Tibial nerve (tissue), 4 donors: Measurements from ENCODE around the gene PIGQ. TPM values are rescaled to one million over a fixed set of nuclear protein-coding genes. Genes with fewer than 3 reads are reported as not detected.
A peak's percentile ranks its signal among the peaks of the same experiment; 100 is the strongest.

Experiments
- DNase-seq, 2 donors: peaks; one replicate each; pipeline ENCODE4 v3.0.0-alpha.2; 2019; ENCODE audit warnings: low spot score in 2 of 2
- H3K27ac ChIP-seq, 4 donors: fragments of 200-600 bp; sonication (generic) in 3 of 4; one replicate each; pipeline ENCODE4 v1.5.1; 2017 to 2019; ENCODE audit warnings: mild to moderate bottlenecking in 1 of 4
- H3K27me3 ChIP-seq, 2 donors: fragments of 200-600 bp; sonication (generic) in 1 of 2; one replicate each; pipeline versions ENCODE4 v1.5.1 to v1.6.0; 2017 to 2019
- H3K36me3 ChIP-seq, 3 donors: fragments of 200-600 bp; sonication (generic); one replicate each; pipeline ENCODE4 v1.5.1; 2018 to 2019
- H3K4me1 ChIP-seq, 4 donors: fragments of 200-600 bp; sonication (generic) in 3 of 4; one replicate each; pipeline ENCODE4 v1.5.1; 2017 to 2019
- H3K4me3 ChIP-seq, 4 donors: fragments of 200-600 bp; sonication (generic) in 3 of 4; one replicate each; pipeline ENCODE4 v1.5.1; 2017 to 2019; ENCODE audit warnings: mild to moderate bottlenecking in 1 of 4, moderate library complexity in 1 of 4
- H3K9me3 ChIP-seq, 4 donors: fragments of 200-600 bp; sonication (generic) in 3 of 4; one replicate each; pipeline ENCODE4 v1.5.1; 2017 to 2019
- EP300 ChIP-seq, 2 donors: sonication (generic); formaldehyde crosslinking; IDR thresholded peaks; one replicate each; pipeline ENCODE4 v1.6.1; 2017; ENCODE audit warnings: antibody characterized with exemption in 2 of 2, mild to moderate bottlenecking in 1 of 2
- POLR2A ChIP-seq, 2 donors: fragments of 450-650 bp; IDR thresholded peaks; one replicate each; pipeline ENCODE4 v1.6.1; 2017; ENCODE audit warnings: antibody characterized with exemption in 2 of 2, mild to moderate bottlenecking in 2 of 2, moderate library complexity in 2 of 2
- WGBS, 2 donors: methylation state at CpG; one replicate each; pipeline ENCODE4 v1.1.5; 2018; 5-methylcytosine and 5-hydroxymethylcytosine counted together
- total RNA-seq, 4 donors: library from RNA; depleted of rRNA; stranded (reverse); fragments of >200 nt; gene quantifications; one replicate each; pipeline ENCODE4 v1.1.0, GENCODE V29; 2016
- TF ChIP-seq, protein P1 (sequence below), 5 experiments: fragments of 200-600 bp in 3 of 5; fragments of 450-650 bp in 2 of 5; sonication (generic) in 3 of 5; IDR thresholded peaks; one replicate each; pipeline ENCODE4 v1.5.1; 2016 to 2019; ENCODE audit warnings: antibody characterized with exemption in 5 of 5, mild to moderate bottlenecking in 3 of 5, moderate library complexity in 2 of 5

The PIGQ gene
- total RNA-seq, 4 donors from 2014 or later: 49.2 to 89.6 (median 71.8) TPM

DNA sequence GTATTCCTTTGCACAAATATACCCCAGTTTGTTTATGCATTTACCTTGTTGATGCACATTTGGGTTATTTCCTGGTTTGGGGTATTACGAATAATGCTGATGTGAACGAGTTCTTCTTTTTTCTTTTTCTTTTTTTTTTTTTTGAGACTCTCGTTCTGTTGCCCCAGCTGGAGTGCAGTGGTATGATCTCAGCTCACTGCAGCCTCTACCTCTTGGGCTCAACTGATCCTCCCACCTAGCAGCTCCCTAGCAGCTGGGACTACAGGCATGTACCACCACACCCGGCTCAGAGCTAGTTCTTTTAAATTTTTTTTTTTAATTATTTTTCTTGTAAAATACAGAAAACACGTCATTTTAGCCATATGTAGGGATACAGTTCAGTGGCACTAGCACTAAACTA lies 34.2 kb downstream of the PIGQ start:
- TF ChIP-seq POLR2A (IDR thresholded peaks at IDR 0.05): no peak
- TF ChIP-seq EP300 (IDR thresholded peaks at IDR 0.05): no peak
- TF ChIP-seq, protein P1, sequence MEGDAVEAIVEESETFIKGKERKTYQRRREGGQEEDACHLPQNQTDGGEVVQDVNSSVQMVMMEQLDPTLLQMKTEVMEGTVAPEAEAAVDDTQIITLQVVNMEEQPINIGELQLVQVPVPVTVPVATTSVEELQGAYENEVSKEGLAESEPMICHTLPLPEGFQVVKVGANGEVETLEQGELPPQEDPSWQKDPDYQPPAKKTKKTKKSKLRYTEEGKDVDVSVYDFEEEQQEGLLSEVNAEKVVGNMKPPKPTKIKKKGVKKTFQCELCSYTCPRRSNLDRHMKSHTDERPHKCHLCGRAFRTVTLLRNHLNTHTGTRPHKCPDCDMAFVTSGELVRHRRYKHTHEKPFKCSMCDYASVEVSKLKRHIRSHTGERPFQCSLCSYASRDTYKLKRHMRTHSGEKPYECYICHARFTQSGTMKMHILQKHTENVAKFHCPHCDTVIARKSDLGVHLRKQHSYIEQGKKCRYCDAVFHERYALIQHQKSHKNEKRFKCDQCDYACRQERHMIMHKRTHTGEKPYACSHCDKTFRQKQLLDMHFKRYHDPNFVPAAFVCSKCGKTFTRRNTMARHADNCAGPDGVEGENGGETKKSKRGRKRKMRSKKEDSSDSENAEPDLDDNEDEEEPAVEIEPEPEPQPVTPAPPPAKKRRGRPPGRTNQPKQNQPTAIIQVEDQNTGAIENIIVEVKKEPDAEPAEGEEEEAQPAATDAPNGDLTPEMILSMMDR (IDR thresholded peaks at IDR 0.05): no peak
- H3K27ac ChIP-seq: no peak overlapping the region

DNA sequence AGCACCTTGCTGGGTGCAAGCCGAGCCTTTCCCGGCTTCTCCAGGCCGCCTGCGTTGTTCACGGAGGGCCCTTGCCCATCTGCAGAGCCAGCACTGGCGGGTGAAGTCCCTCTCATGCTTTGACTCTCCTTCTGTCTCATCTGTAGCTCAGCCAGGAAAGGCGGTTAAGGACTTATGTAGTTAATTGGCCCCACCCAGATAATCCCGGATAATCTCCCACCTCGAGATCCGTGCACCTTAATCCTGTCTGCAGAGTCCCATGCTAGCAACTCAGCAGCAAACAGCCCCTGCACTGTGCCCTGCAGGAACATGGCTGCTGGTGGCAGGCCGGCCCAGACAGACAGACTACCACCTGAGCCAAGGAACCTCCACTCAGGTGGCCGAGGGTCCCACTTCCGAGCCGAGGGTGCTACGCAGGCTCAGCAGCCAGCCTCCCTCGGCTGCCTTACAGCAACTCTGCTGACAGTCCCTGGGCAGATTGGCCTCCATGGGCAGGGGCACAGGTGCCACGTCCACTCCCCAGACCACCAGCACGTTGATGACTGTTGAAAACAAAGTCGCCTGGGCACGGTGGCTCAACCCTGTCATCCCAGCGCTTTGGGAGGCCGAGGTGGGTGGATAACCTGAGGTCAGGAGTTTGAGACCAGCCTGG lies 37.0 kb downstream of the PIGQ start:
- H3K27ac ChIP-seq: no peak overlapping the region
- H3K27me3 ChIP-seq: no peaks in the 10 kb centered on the region
- TF ChIP-seq, protein P1 (IDR thresholded peaks at IDR 0.05): no peak
- no peak for TF ChIP-seq EP300 (IDR thresholded peaks at IDR 0.05)
- no peak for DNase-seq
- 93 to 97% methylated on average over 15 to 21 of the region's 22 CpGs for WGBS, 2 donors
- no peak overlapping the region for H3K4me3 ChIP-seq
- peaks cover 0 to 26% (median 10%) of the 10 kb centered on the region in 4 donors for H3K4me1 ChIP-seq
- no peaks in the 10 kb centered on the region for H3K9me3 ChIP-seq
- H3K36me3 ChIP-seq: peaks cover 0 to 11% (median 0%) of the 10 kb centered on the region in 3 donors

More for the DNA sequence above, 34.2 kb downstream of the PIGQ start:
- Histone ChIP-seq H3K36me3 (peaks cover 0 to 16% (median 4%) of the 10 kb centered on the region in 3 donors), H3K4me1 (peaks cover 0 to 2% (median 0%) of the 10 kb centered on the region in 4 donors), H3K27me3 (no peaks in the 10 kb centered on the region), H3K9me3 (no peaks in the 10 kb centered on the region), H3K4me3 (no peak overlapping the region)
- no peak for DNase-seq
- WGBS, 2 donors: 75 to 77% methylated on average over 5 of the region's 5 CpGs

DNA sequence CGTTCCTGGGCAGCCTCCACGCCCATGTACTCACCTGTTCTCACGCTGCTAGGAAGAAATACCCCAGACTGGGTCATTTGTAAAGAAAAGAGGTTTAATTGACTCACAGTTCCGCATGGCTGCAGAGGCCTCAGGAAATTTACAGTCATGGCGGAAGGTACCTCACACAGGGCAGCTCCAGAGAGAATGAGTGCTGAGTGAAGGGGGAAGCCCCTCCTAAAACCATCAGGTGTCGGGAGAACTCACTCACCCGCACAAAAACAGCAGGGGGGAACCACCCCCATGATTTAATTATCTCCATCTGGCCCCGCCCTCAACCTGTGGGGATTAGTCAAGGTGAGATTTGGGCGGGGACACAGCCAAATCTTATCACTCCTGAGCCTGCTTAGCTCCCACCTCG lies 38.3 kb downstream of the PIGQ start:
- H3K4me3 ChIP-seq: no peak overlapping the region
- no peaks in the 10 kb centered on the region for H3K9me3 ChIP-seq
- TF ChIP-seq POLR2A (IDR thresholded peaks at IDR 0.05): no peak
- no peak for TF ChIP-seq EP300 (IDR thresholded peaks at IDR 0.05)
- TF ChIP-seq, protein P1 (IDR thresholded peaks at IDR 0.05): no peak
- peaks cover 0 to 6% (median 0%) of the 10 kb centered on the region in 3 donors for H3K36me3 ChIP-seq
- peaks cover 0 to 26% (median 10%) of the 10 kb centered on the region in 4 donors for H3K4me1 ChIP-seq
- no peaks in the 10 kb centered on the region for H3K27me3 ChIP-seq
- DNase-seq: no peak
- WGBS, 2 donors: 80 to 82% methylated on average over 10 of the region's 10 CpGs
- no peak overlapping the region for H3K27ac ChIP-seq

DNA sequence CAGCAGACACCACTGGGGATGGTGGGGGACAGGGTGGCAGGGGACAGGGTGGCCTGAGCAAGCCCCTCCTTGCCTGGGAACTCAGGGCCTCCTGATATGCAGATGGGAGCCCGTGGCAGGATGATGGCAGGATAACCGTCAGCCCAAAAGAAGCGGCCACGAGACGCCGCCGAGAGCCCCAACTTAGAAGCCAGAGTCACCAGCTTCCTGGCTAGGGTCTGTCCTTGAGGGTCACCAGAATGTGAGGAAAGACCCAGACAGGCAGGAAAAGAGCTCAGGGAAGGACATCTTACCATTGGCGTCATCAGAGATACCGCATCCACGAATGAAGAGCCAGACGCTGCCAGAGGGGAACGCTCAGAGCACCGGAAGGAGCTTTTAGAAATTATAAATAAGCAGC lies 39.5 kb downstream of the PIGQ start:
- peaks cover 0 to 16% (median 0%) of the 10 kb centered on the region in 3 donors for H3K36me3 ChIP-seq
- H3K4me1 ChIP-seq: peaks cover 0 to 26% (median 10%) of the 10 kb centered on the region in 4 donors
- H3K27me3 ChIP-seq: no peaks in the 10 kb centered on the region
- TF ChIP-seq, protein P1 (IDR thresholded peaks at IDR 0.05): no peak
- TF ChIP-seq POLR2A (IDR thresholded peaks at IDR 0.05) (no peak), EP300 (IDR thresholded peaks at IDR 0.05) (no peak)
- DNase-seq: no peak
- H3K27ac ChIP-seq: no peak overlapping the region
- 84 to 85% methylated on average over 13 of the region's 13 CpGs for WGBS, 2 donors
- no peaks in the 10 kb centered on the region for H3K9me3 ChIP-seq
- no peak overlapping the region for H3K4me3 ChIP-seq

DNA sequence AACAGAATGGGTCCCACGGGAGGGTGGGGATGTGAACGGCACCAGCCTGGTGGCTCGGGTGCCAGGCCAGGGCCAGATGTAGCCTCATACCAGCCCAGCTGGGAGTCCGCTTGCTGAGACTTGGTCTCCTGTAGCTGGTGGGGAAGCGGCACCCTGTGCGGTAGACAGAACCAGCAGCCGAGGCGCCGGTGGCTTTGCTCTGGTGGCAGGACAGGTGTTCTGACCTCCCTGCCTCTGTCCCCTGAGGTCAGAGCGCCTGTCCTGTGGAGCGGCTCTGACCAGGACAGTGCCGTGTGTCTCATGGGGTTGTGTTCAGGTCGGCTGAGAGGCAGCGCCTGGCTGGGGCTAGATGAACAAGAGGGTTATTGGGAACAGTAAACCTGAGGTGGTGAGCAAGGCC lies 40.2 kb downstream of the PIGQ start:
- no peaks in the 10 kb centered on the region for H3K27me3 ChIP-seq
- H3K27ac ChIP-seq: peak overlapping the region in 2 of 4 donors; percentile 77 to 88
- no peak overlapping the region for H3K4me3 ChIP-seq
- peaks cover 0 to 15% (median 0%) of the 10 kb centered on the region in 3 donors for H3K36me3 ChIP-seq
- TF ChIP-seq EP300 (IDR thresholded peaks at IDR 0.05) (no peak), POLR2A (IDR thresholded peaks at IDR 0.05) (no peak)
- TF ChIP-seq, protein P1 (IDR thresholded peaks at IDR 0.05): no peak
- peaks cover 0 to 26% (median 10%) of the 10 kb centered on the region in 4 donors for H3K4me1 ChIP-seq
- 76 to 86% methylated on average over 14 of the region's 14 CpGs for WGBS, 2 donors
- no peaks in the 10 kb centered on the region for H3K9me3 ChIP-seq
- DNase-seq: no peak
